Panc1 (cell line): Measurements from ENCODE around the gene CYP4X1. TPM values are rescaled to one million over a fixed set of nuclear protein-coding genes. Genes with fewer than 3 reads are reported as not detected.

ENCODE experiments used
- ATAC-seq: fragments of 200-7000 bp; cut with Tn5 transposase; 2 replicates; pipeline ENCODE4 v1.9.1; 2020; ENCODE audit warnings: mild to moderate bottlenecking, moderate library complexity
- Bru-seq: library from RNA; stranded (reverse); fragments of 400-500 nt; gene quantifications from one replicate; lab custom pipeline; 2021; lab: Mats Ljungman, UMichigan
- BruChase-seq, 2 experiments: library from RNA; stranded (reverse); fragments of 400-500 nt; gene quantifications; one replicate each; lab custom pipeline; 2021; lab: Mats Ljungman, UMichigan
- BruUV-seq: library from RNA; stranded (reverse); fragments of 400-500 nt; replicated peaks from 2 replicates; lab custom pipeline; 2021; lab: Mats Ljungman, UMichigan
- CTCF ChIA-PET: fragments of 300-600 bp; sonication (Branson Sonifier 250); formaldehyde crosslinking; loops from one replicate; lab custom pipeline; 2022; ENCODE audit warnings: antibody characterized with exemption; lab: Charles Lee
- POLR2A ChIA-PET: fragments of 300-600 bp; sonication (Branson Sonifier 250); formaldehyde crosslinking; loops from one replicate; lab custom pipeline; 2022; ENCODE audit warnings: antibody characterized with exemption; lab: Charles Lee
- DNase-seq: peaks from one replicate; pipeline ENCODE4 v3.0.0-alpha.2; 2010; ENCODE audit warnings: low read depth, low spot score
- H3K27ac ChIP-seq: 2 replicates; pipeline ENCODE4 v1.5.1; 2011; ENCODE audit warnings: mild to moderate bottlenecking, low read length, inconsistent platforms
- H3K27me3 ChIP-seq: fragments of 200-500 bp; sonication (Bioruptor generic); 2 replicates; pipeline ENCODE4 v1.6.0; 2014; ENCODE audit warnings: low read length, inconsistent platforms; ENCODE audit not compliant: control insufficient read depth, insufficient read depth
- H3K36me3 ChIP-seq: fragments of 200-500 bp; sonication (Bioruptor generic); 2 replicates; pipeline ENCODE4 v1.5.1; 2014; ENCODE audit warnings: inconsistent platforms, mild to moderate bottlenecking, low read length, moderate library complexity; ENCODE audit not compliant: control insufficient read depth, insufficient read depth
- H3K4me1 ChIP-seq: 2 replicates; pipeline ENCODE4 v1.5.1; 2011; ENCODE audit warnings: inconsistent platforms, mild to moderate bottlenecking, low read length, moderate library complexity; ENCODE audit not compliant: control insufficient read depth, insufficient read depth
- H3K4me3 ChIP-seq, 2 experiments: 2 replicates each; pipeline ENCODE4 v1.5.1; 2011 to 2012; ENCODE audit warnings: low read depth in 2 of 2, low read length in 2 of 2, mild to moderate bottlenecking in 2 of 2, inconsistent platforms in 1 of 2, moderate library complexity in 1 of 2
- H3K9me3 ChIP-seq: fragments of 200-500 bp; sonication (Bioruptor generic); 2 replicates; pipeline ENCODE4 v1.5.1; 2014; ENCODE audit warnings: low read depth, mild to moderate bottlenecking, inconsistent platforms, low read length, moderate library complexity; ENCODE audit not compliant: control insufficient read depth, insufficient read depth
- CTCF ChIP-seq: fragments of 450-650 bp; IDR thresholded peaks from 2 replicates; pipeline ENCODE4 v1.5.1; 2017; ENCODE audit warnings: mild to moderate bottlenecking
- POLR2AphosphoS5 ChIP-seq: IDR thresholded peaks from 2 replicates; pipeline ENCODE4 v1.6.1; 2012; ENCODE audit warnings: mild to moderate bottlenecking, low read depth, low read length, moderate library complexity
- REST ChIP-seq, 2 experiments: IDR thresholded peaks; 2 replicates each; pipeline ENCODE4 v1.6.1; 2011 to 2012; ENCODE audit warnings: low read depth in 2 of 2, control low read depth in 1 of 2, low read length in 1 of 2, mild to moderate bottlenecking in 1 of 2, moderate library complexity in 1 of 2; ENCODE audit not compliant: insufficient read depth in 1 of 2
- SIN3A ChIP-seq: IDR thresholded peaks from 2 replicates; pipeline ENCODE4 v1.6.1; 2012; ENCODE audit warnings: low read depth, mild to moderate bottlenecking, low read length, moderate library complexity, borderline replicate concordance; ENCODE audit not compliant: insufficient read depth
- TCF7L2 ChIP-seq: IDR thresholded peaks from 2 replicates; pipeline ENCODE4 v1.6.1; 2011; ENCODE audit warnings: mild to moderate bottlenecking, low read depth, low read length, inconsistent platforms
- in situ Hi-C: cut with HindIII; loops from 2 replicates; pipeline ENCODE4 v1.10.0; 2016; ENCODE audit warnings: low sequenced_read_pairs, low pct_unique_long_range_greater_than_20kb
- intact Hi-C: fragments of 100-400 bp; cut with micrococcal nuclease; formaldehyde crosslinking; loops from one replicate; pipeline ENCODE4 v1.10.0; 2022; ENCODE audit not compliant: unreplicated experiment
- long read RNA-seq: library from polyadenylated mRNA; unstranded; transcript quantifications from one replicate; pipeline ENCODE4 v2.0.0, GENCODE V29; 2021; ENCODE audit not compliant: unreplicated experiment
- polyA plus RNA-seq: library from polyadenylated mRNA; unstranded; fragments of >200 nt; gene quantifications from one replicate; pipeline ENCODE4 v1.2.1, GENCODE V29; 2012; ENCODE audit warnings: missing spikeins; ENCODE audit not compliant: insufficient read length
- total RNA-seq: library from RNA; stranded (reverse); gene quantifications from one replicate; pipeline ENCODE4 v1.2.1, GENCODE V29; 2021; ENCODE audit not compliant: unreplicated experiment

The CYP4X1 gene
- total RNA-seq (1.3 TPM), Bru-seq, nascent RNA (percentile 31 among the genes with signal in this experiment), BruChase-seq, experiment 1, labeled RNA remaining after a 2-hour chase (percentile 39 among the genes with signal in this experiment), BruChase-seq, experiment 2, labeled RNA remaining after a 6-hour chase (percentile 34 among the genes with signal in this experiment)
- 0.58 TPM for polyA plus RNA-seq
- long read RNA-seq, partial matches to known transcripts: 1 of 3 reads
- long read RNA-seq, other reads (novel, unspliced or antisense): 1 of 3 reads

GRCh38 chr1:47023268-47024140 is at the start of gene CYP4X1:
CYP4X1 (plus strand) TSS chr1:47023669; CDS start chr1:47023818, 149 bp downstream.
- no peak for TF ChIP-seq REST (IDR thresholded peaks at IDR 0.05; ENCODE audit: insufficient read depth in 1 of 2, low read depth in 2 of 2, low read length in 1 of 2)
- TF ChIP-seq POLR2AphosphoS5: no peak
- TF ChIP-seq SIN3A: no peak
- no peak for TF ChIP-seq CTCF
- TF ChIP-seq TCF7L2: no peak

GRCh38 chr1:46983166-46983829 is 40.2 kb upstream of the CYP4X1 start:
- intact Hi-C loops (no loop called here), in situ Hi-C loops (no loop called here)
- Histone ChIP-seq H3K27ac (no peak overlapping the region), H3K4me3 (no peak overlapping the region), H3K4me1 (no peaks in the 10 kb centered on the region), H3K36me3 (no peaks in the 10 kb centered on the region), H3K27me3 (no peaks in the 10 kb centered on the region), H3K9me3 (no peaks in the 10 kb centered on the region)
- no peak for TF ChIP-seq REST (IDR thresholded peaks at IDR 0.05; ENCODE audit: insufficient read depth in 1 of 2, low read depth in 2 of 2, low read length in 1 of 2)
- no peak for TF ChIP-seq TCF7L2
- TF ChIP-seq SIN3A: no peak
- no peak for TF ChIP-seq POLR2AphosphoS5
- no peak for TF ChIP-seq CTCF
- no TSS peak for BruUV-seq
- DNase-seq: no peak
- no peak for ATAC-seq
- ChIA-PET POLR2A (no interaction called here), CTCF (no interaction called here)

More at GRCh38 chr1:47023268-47024140, at the start of gene CYP4X1:
- Histone ChIP-seq H3K27me3 (peaks cover 17% of the 10 kb centered on the region; the same call in 1 of the 2 replicates), H3K36me3 (no peaks in the 10 kb centered on the region), H3K9me3 (no peaks in the 10 kb centered on the region), H3K4me1 (no peaks in the 10 kb centered on the region; the same call in 1 of the 2 replicates), H3K4me3 (peak within 1 kb of the TSS; percentile 33 to 44), H3K27ac (no peak within 1 kb of the TSS)
- in situ Hi-C loops: no loop called here
- BruUV-seq: no TSS peak
- CTCF ChIA-PET: interaction anchor here (0.6 kb wide), 1 partner anchor 1679 kb away, joined by 3 read pairs; no protein-coding TSS in a partner anchor
- DNase-seq: no peak
- peak; percentile 79 for ATAC-seq
- POLR2A ChIA-PET: no interaction called here
- intact Hi-C loops: no loop called here
